Activated CD8-positive, alpha-beta memory T cell treated with anti-CD3 and anti-CD28 coated beads for 4 hours (primary cell): ENCODE results near the gene BANK1.

Experiments
- DNase-seq, 2 donors: peaks; one replicate each; pipeline ENCODE4 v3.0.0-alpha.2; 2020; ENCODE audit warnings: low read depth in 2 of 2

The BANK1 gene

DNA sequence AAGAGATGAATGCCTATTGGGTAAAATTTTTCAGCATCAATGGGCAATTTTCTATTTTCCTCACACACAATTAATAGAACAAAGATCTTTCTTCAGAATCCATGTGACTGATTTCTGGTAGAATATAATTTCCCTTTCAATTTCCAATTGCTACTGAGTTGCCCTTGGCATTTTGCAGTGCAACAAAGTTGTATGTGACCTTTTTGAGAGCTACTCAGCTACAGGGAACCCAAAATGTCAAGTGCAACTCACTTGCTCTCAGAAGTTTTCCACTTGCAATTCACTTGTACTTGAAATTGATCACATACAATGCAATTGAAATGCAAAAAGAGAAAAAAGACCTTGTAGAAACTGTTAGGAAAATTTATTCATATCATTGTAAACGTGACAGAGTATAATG is 245.5 kb downstream of the BANK1 start:
- no peak for DNase-seq

DNA sequence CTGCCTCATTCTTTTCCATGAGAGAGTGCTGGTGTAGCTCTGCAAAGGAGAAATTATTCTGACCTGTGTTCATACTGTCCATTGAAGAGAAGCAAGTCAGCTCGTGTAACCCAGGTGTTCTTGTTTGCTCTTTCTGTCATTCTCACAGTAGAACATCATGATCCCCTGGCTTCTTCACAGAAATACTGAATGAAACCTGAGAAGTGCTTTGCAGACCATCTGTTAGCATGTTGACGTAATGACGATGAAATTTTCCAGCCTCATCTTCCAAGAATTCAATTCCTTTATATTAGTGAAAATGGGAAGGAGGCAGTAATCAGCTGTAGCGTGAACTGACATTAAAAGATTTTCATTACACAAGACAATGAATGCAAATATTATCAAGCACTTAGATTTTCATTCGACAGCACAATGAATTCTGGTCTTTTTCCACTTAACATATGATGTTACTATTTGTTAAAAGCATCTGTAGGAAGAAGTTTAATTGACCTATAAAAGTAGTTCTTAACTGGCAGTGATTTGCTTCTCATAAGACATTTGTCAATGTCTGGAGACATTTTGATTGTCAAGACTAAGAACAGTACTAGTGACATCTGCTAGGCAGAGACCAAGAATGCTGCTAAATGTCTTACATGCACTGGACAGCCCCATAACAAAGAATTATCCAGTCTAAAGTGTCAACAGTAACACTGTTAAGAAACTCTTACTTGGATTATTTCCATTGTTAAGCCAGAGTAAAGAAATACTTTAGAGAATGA is 246.3 kb downstream of the BANK1 start:
- no peak for DNase-seq

- DNase-seq = no peak
Measured at GRCh38 chr4:102037566-102037965, 247.0 kb downstream of the BANK1 start.

GRCh38 chr4:102042871-102043802 is 252.6 kb downstream of the BANK1 start:
- no peak for DNase-seq

GRCh38 chr4:102047616-102048015 is 257.1 kb downstream of the BANK1 start:
- DNase-seq = no peak

DNA sequence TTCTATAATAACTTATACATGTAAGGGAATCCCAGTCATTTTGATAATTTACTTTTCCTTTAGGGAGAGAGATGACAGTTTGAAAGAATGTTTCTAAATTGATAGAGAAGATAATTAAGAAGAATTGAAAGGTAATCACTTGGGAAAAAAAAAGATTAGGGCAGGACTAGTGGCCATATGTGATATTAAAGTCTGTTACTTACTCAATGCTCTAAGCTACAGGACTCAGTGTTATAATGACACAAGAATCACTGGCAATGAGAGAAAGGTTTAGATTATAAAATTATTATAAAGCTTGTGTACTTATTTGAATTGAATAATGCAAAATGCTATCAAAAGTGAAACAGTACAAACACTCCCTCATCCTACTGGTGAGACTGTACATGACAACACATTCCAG is 265.3 kb downstream of the BANK1 start:
- DNase-seq = no peak

- DNase-seq = no peak
Measured at GRCh38 chr4:102057122-102057521, 266.6 kb downstream of the BANK1 start.

DNA sequence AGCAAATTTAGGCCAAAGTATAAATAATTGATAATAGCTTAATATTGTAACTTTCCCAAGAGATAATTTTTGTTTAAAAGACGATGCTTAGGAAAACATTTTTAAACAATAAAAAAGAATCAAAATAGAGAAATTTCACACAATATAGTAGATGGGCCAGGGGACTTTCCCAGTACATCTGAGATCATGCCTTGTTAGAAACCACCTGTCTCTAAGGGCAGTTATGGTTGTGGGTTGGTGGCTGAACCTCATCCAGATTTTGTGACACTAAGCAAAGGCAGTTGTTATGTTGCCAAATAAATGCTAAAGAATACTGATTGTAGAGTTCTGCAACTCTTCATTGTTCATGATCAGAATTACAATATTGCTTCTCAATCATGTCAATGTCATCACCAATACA is 270.6 kb downstream of the BANK1 start:
- no peak for DNase-seq

DNA sequence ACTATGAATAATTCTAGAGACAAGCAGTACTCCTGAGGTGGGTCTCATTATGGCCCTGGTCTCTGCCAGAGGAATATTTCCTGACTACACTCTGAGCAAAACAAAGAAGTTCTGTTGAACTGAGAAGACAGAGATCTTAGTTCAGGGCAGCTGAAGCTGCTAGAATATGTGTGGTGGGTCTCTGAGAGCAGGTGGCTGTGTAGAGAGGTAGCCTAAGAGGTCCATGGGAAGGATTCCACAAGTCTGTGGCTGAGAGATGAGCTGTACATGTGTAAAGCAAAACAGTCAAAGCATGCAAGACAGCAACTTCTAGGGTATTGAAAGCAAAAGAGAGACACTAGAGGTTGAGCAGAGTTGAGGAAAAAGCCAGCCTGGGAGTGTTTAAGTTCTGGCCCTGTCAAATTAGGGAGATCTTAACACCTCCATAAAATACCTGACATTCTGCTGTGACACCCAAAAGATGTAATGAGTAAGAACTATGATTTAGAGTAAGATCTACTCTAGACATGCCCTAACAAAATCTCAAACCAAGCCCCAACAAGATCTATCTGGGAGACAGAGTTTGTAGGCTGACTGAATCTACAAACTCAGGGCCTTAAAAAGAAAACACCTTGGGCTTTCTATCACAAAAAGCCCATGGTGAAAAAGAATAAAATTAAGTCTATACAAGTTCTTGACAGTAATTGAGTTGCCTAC is 274.4 kb downstream of the BANK1 start:
- DNase-seq = no peak

- DNase-seq = no peak
Measured at GRCh38 chr4:102076622-102077021, 286.1 kb downstream of the BANK1 start.

GRCh38 chr4:102080184-102080583 is 289.7 kb downstream of the BANK1 start:
- no peak for DNase-seq

DNA sequence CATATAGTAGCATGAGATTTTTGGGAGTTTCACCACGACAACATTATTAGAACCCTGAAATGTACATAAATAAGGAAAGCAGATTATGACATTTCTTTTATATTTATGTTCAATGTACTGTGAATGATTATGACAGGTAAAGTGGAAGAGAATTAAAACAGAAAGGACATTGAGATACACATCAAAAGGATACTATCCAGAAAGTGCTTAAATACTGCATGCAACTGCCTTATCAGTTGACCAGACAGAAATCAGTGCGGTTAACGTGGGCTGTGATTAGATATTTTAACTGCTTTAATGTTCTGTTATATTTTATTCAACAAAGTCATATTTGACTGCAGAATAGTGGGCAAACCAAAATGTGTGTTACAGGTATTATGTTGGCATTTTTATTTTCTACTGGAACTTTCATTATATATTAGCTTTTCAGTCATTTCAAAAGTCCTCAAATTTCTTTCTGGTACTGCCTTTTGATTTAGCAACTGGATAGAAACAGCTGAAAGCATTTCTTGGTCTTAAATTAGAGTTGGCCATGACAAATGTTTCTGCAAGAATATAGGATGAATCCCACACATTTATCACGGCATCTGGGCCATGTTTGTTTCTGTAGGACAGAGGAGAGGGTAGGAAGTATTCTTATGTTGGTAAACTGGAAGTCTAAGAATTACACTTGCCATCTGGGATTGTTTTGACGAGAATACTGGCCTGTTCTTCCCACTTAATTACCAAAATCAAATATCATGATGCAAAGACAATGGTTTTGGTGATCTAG is 299.5 kb downstream of the BANK1 start:
- no peak for DNase-seq

DNA sequence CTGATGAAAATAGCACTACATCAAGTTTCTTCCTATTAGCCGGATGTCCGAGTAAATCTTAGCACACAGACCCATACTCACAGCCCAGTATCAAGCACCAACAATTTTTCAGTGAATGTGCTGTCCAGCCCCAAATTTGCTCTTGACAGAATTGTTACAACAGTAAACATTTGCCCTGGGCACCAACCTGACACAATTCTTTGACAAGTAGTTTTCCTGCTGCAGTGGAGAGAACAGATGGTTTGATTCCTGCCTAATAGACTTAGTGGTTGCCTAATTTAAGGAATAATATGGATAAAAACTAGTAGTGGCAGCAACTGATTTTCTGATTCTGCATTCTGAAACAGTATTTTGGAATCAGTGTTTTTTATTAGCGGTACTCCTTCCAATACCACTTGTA is 301.1 kb downstream of the BANK1 start:
- no peak for DNase-seq

- DNase-seq = no peak
Measured at GRCh38 chr4:102094481-102094880, 304.0 kb downstream of the BANK1 start.

DNA sequence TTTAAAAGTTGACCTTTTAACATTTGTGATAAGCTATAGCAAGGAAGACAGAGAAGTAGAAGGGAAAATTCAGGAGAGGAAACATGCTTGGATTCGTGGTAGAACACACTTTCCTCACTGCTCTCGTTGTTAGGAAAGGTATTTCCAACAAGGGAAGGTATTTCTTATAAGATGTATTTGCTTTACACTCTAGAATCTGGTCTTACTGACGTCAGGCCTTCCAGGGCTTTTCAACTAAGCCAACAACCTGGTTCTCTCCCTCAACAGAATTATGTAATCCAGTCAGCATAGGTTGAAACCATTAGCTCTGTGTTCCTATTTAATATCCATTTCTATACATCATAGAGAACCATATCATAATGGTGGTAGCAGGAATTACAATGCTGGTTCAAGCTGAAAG is 312.8 kb downstream of the BANK1 start:
- DNase-seq = no peak

- DNase-seq = no peak
Measured at GRCh38 chr4:102104278-102104677, 313.7 kb downstream of the BANK1 start.

DNA sequence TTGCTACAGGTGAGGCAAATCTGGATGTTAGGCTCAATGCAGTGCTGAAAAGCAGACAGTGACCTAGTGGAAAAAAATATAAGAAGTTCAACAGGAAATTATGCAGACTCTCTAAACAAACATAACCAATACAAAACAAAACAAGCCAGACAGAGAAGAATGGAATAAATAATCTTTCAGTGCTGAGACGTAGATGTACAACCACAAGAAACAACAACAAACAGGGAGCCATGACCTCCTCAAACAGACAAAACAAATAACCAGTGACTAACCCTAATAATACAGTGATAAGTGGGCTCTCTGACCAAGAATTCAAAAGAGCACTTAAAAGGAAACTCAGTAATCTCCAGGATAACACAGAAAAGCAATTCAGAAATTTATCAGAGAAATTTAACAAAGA is 315.5 kb downstream of the BANK1 start:
- DNase-seq = no peak

GRCh38 chr4:102114118-102114630 is 323.6 kb downstream of the BANK1 start:
- no peak for DNase-seq

GRCh38 chr4:102116121-102116520 is 325.6 kb downstream of the BANK1 start:
- no peak for DNase-seq

- no peak for DNase-seq
Measured at GRCh38 chr4:102120846-102121245, 330.3 kb downstream of the BANK1 start.
